ENCODE data around the gene ECT2L.

ECT2L gene

GRCh38 chr6:138824482-138825144 lies 28.7 kb downstream of the ECT2L start:
- Histone ChIP-seq H3K27me3 (ENCODE audit: control insufficient read depth in 1 of 2, insufficient read depth in 2 of 2, low read length in 2 of 2) (no peaks in the 10 kb centered on the region), H3K4me1 (ENCODE audit: control insufficient read depth, insufficient read depth, low read length) (no peaks in the 10 kb centered on the region), H3K36me3 (ENCODE audit: control insufficient read depth in 2 of 2, insufficient read depth in 2 of 2, low read length in 2 of 2) (no peaks in the 10 kb centered on the region), H3K4me3 (ENCODE audit: low read length in 2 of 2) (no peak overlapping the region), H3K27ac (ENCODE audit: low read length) (no peak overlapping the region), H3K9me3 (ENCODE audit: control insufficient read depth in 2 of 2, low read length in 2 of 2) (no peaks in the 10 kb centered on the region), H3K9ac (ENCODE audit: low read length in 2 of 2) (no peak overlapping the region)

GRCh38 chr6:138830248-138830647 lies 34.4 kb downstream of the ECT2L start:
- H3K27ac ChIP-seq (ENCODE audit: low read length): no peak overlapping the region
- no peak overlapping the region for H3K4me3 ChIP-seq (ENCODE audit: low read length in 2 of 2)
- no peaks in the 10 kb centered on the region for H3K27me3 ChIP-seq (ENCODE audit: control insufficient read depth in 1 of 2, insufficient read depth in 2 of 2, low read length in 2 of 2)

GRCh38 chr6:138832182-138832581 lies 36.3 kb downstream of the ECT2L start:
- Histone ChIP-seq H3K9me3 (ENCODE audit: control insufficient read depth in 2 of 2, low read length in 2 of 2) (no peaks in the 10 kb centered on the region), H3K27ac (ENCODE audit: low read length) (no peak overlapping the region), H3K27me3 (ENCODE audit: control insufficient read depth in 1 of 2, insufficient read depth in 2 of 2, low read length in 2 of 2) (no peaks in the 10 kb centered on the region), H3K36me3 (ENCODE audit: control insufficient read depth in 2 of 2, insufficient read depth in 2 of 2, low read length in 2 of 2) (no peaks in the 10 kb centered on the region), H3K4me3 (ENCODE audit: low read length in 2 of 2) (no peak overlapping the region), H3K9ac (ENCODE audit: low read length in 2 of 2) (no peak overlapping the region), H3K4me1 (ENCODE audit: control insufficient read depth, insufficient read depth, low read length) (peaks cover 7% of the 10 kb centered on the region)

More at GRCh38 chr6:138830248-138830647, 34.4 kb downstream of the ECT2L start:
- Histone ChIP-seq H3K9ac (ENCODE audit: low read length in 2 of 2) (no peak overlapping the region), H3K4me1 (ENCODE audit: control insufficient read depth, insufficient read depth, low read length) (peaks cover 7% of the 10 kb centered on the region), H3K9me3 (ENCODE audit: control insufficient read depth in 2 of 2, low read length in 2 of 2) (no peaks in the 10 kb centered on the region), H3K36me3 (ENCODE audit: control insufficient read depth in 2 of 2, insufficient read depth in 2 of 2, low read length in 2 of 2) (no peaks in the 10 kb centered on the region)

- Histone ChIP-seq H3K4me1 (ENCODE audit: control insufficient read depth, insufficient read depth, low read length) (peaks cover 7% of the 10 kb centered on the region), H3K4me3 (ENCODE audit: low read length in 2 of 2) (no peak overlapping the region), H3K27ac (ENCODE audit: low read length) (no peak overlapping the region), H3K9me3 (ENCODE audit: control insufficient read depth in 2 of 2, low read length in 2 of 2) (no peaks in the 10 kb centered on the region), H3K27me3 (ENCODE audit: control insufficient read depth in 1 of 2, insufficient read depth in 2 of 2, low read length in 2 of 2) (no peaks in the 10 kb centered on the region), H3K9ac (ENCODE audit: low read length in 2 of 2) (no peak overlapping the region), H3K36me3 (ENCODE audit: control insufficient read depth in 2 of 2, insufficient read depth in 2 of 2, low read length in 2 of 2) (no peaks in the 10 kb centered on the region)
These were observed 38.1 kb downstream of the ECT2L start for GRCh38 chr6:138833816-138834539.

GRCh38 chr6:138837246-138837645 lies 41.4 kb downstream of the ECT2L start:
- Histone ChIP-seq H3K4me1 (ENCODE audit: control insufficient read depth, insufficient read depth, low read length) (peaks cover 7% of the 10 kb centered on the region), H3K36me3 (ENCODE audit: control insufficient read depth in 2 of 2, insufficient read depth in 2 of 2, low read length in 2 of 2) (no peaks in the 10 kb centered on the region), H3K9me3 (ENCODE audit: control insufficient read depth in 2 of 2, low read length in 2 of 2) (no peaks in the 10 kb centered on the region), H3K27ac (ENCODE audit: low read length) (no peak overlapping the region), H3K27me3 (ENCODE audit: control insufficient read depth in 1 of 2, insufficient read depth in 2 of 2, low read length in 2 of 2) (no peaks in the 10 kb centered on the region), H3K4me3 (ENCODE audit: low read length in 2 of 2) (no peak overlapping the region), H3K9ac (ENCODE audit: low read length in 2 of 2) (no peak overlapping the region)

GRCh38 chr6:138844192-138844591 lies 48.3 kb downstream of the ECT2L start:
- H3K4me1 ChIP-seq (ENCODE audit: control insufficient read depth, insufficient read depth, low read length): peaks cover 3% of the 10 kb centered on the region
- no peak overlapping the region for H3K4me3 ChIP-seq (ENCODE audit: low read length in 2 of 2)
- no peak overlapping the region for H3K27ac ChIP-seq (ENCODE audit: low read length)
- no peaks in the 10 kb centered on the region for H3K27me3 ChIP-seq (ENCODE audit: control insufficient read depth in 1 of 2, insufficient read depth in 2 of 2, low read length in 2 of 2)
- H3K9ac ChIP-seq (ENCODE audit: low read length in 2 of 2): no peak overlapping the region
- no peaks in the 10 kb centered on the region for H3K36me3 ChIP-seq (ENCODE audit: control insufficient read depth in 2 of 2, insufficient read depth in 2 of 2, low read length in 2 of 2)
- H3K9me3 ChIP-seq (ENCODE audit: control insufficient read depth in 2 of 2, low read length in 2 of 2): no peaks in the 10 kb centered on the region

GRCh38 chr6:138847884-138848283 lies 52.0 kb downstream of the ECT2L start:
- Histone ChIP-seq H3K27ac (ENCODE audit: low read length) (no peak overlapping the region), H3K9me3 (ENCODE audit: control insufficient read depth in 2 of 2, low read length in 2 of 2) (no peaks in the 10 kb centered on the region), H3K36me3 (ENCODE audit: control insufficient read depth in 2 of 2, insufficient read depth in 2 of 2, low read length in 2 of 2) (no peaks in the 10 kb centered on the region), H3K4me1 (ENCODE audit: control insufficient read depth, insufficient read depth, low read length) (peaks cover 3% of the 10 kb centered on the region), H3K4me3 (ENCODE audit: low read length in 2 of 2) (no peak overlapping the region), H3K9ac (ENCODE audit: low read length in 2 of 2) (no peak overlapping the region), H3K27me3 (ENCODE audit: control insufficient read depth in 1 of 2, insufficient read depth in 2 of 2, low read length in 2 of 2) (no peaks in the 10 kb centered on the region)

GRCh38 chr6:138848461-138848860 lies 52.6 kb downstream of the ECT2L start:
- Histone ChIP-seq H3K27me3 (ENCODE audit: control insufficient read depth in 1 of 2, insufficient read depth in 2 of 2, low read length in 2 of 2) (no peaks in the 10 kb centered on the region), H3K9me3 (ENCODE audit: control insufficient read depth in 2 of 2, low read length in 2 of 2) (no peaks in the 10 kb centered on the region), H3K36me3 (ENCODE audit: control insufficient read depth in 2 of 2, insufficient read depth in 2 of 2, low read length in 2 of 2) (no peaks in the 10 kb centered on the region), H3K4me3 (ENCODE audit: low read length in 2 of 2) (no peak overlapping the region), H3K4me1 (ENCODE audit: control insufficient read depth, insufficient read depth, low read length) (peaks cover 3% of the 10 kb centered on the region), H3K9ac (ENCODE audit: low read length in 2 of 2) (no peak overlapping the region), H3K27ac (ENCODE audit: low read length) (no peak overlapping the region)

- Histone ChIP-seq H3K4me3 (ENCODE audit: low read length in 2 of 2) (no peak overlapping the region), H3K36me3 (ENCODE audit: control insufficient read depth in 2 of 2, insufficient read depth in 2 of 2, low read length in 2 of 2) (no peaks in the 10 kb centered on the region), H3K27me3 (ENCODE audit: control insufficient read depth in 1 of 2, insufficient read depth in 2 of 2, low read length in 2 of 2) (no peaks in the 10 kb centered on the region), H3K4me1 (ENCODE audit: control insufficient read depth, insufficient read depth, low read length) (no peaks in the 10 kb centered on the region), H3K9me3 (ENCODE audit: control insufficient read depth in 2 of 2, low read length in 2 of 2) (no peaks in the 10 kb centered on the region), H3K9ac (ENCODE audit: low read length in 2 of 2) (no peak overlapping the region), H3K27ac (ENCODE audit: low read length) (no peak overlapping the region)
These were observed 53.9 kb downstream of the ECT2L start for GRCh38 chr6:138849791-138850190.

- Histone ChIP-seq H3K27ac (ENCODE audit: low read length) (no peak overlapping the region), H3K4me3 (ENCODE audit: low read length in 2 of 2) (no peak overlapping the region), H3K36me3 (ENCODE audit: control insufficient read depth in 2 of 2, insufficient read depth in 2 of 2, low read length in 2 of 2) (no peaks in the 10 kb centered on the region), H3K27me3 (ENCODE audit: control insufficient read depth in 1 of 2, insufficient read depth in 2 of 2, low read length in 2 of 2) (no peaks in the 10 kb centered on the region), H3K9ac (ENCODE audit: low read length in 2 of 2) (no peak overlapping the region), H3K9me3 (ENCODE audit: control insufficient read depth in 2 of 2, low read length in 2 of 2) (no peaks in the 10 kb centered on the region), H3K4me1 (ENCODE audit: control insufficient read depth, insufficient read depth, low read length) (no peaks in the 10 kb centered on the region)
These were observed 60.8 kb downstream of the ECT2L start for GRCh38 chr6:138856654-138857053.

GRCh38 chr6:138857775-138858174 lies 61.9 kb downstream of the ECT2L start:
- Histone ChIP-seq H3K4me3 (ENCODE audit: low read length in 2 of 2) (no peak overlapping the region), H3K27me3 (ENCODE audit: control insufficient read depth in 1 of 2, insufficient read depth in 2 of 2, low read length in 2 of 2) (no peaks in the 10 kb centered on the region), H3K27ac (ENCODE audit: low read length) (no peak overlapping the region), H3K4me1 (ENCODE audit: control insufficient read depth, insufficient read depth, low read length) (no peaks in the 10 kb centered on the region), H3K36me3 (ENCODE audit: control insufficient read depth in 2 of 2, insufficient read depth in 2 of 2, low read length in 2 of 2) (no peaks in the 10 kb centered on the region), H3K9me3 (ENCODE audit: control insufficient read depth in 2 of 2, low read length in 2 of 2) (no peaks in the 10 kb centered on the region), H3K9ac (ENCODE audit: low read length in 2 of 2) (no peak overlapping the region)
